Fibroblast of skin of right quadriceps (primary cell): ENCODE measurements around the gene SLC25A6.
"Not testable (repeated sequence)": the region's sequence is repeated elsewhere in the genome, so short reads cannot be mapped to it uniquely, and the experiment has no call there.

Experiments
- DNase-seq: peaks from one replicate; pipeline ENCODE4 v3.0.0-alpha.2; 2013

Gene SLC25A6

DNA sequence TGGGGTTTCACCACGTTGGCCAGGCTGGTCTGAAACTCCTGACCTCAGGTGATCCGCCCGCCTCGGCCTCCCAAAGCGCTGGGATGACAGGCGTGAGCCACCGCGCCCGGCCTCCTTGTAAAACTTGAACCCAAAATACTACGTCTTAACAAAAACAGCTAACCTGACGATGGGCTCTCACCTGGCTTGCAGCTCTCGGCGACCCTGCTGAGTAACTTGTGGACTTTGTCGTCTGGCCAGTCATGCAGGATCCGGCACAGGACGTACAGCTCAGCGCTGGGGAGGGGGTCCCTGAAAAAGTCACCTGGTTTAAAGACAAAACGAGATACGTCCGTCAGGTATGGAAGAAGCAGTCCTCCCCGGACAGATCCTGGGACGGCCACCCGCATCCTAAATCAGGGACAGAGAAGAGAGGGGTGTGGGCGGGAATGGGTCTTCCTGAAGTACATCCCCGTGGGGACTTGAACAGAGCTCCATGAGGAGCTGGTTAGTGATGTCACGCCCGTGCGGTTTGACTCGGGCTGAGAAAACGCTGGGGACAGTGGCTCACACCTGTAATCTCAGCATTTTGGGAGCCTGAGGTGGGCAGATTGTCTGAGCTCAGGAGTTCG is 20.7 kb upstream of the SLC25A6 start:
- no peak for DNase-seq

DNA sequence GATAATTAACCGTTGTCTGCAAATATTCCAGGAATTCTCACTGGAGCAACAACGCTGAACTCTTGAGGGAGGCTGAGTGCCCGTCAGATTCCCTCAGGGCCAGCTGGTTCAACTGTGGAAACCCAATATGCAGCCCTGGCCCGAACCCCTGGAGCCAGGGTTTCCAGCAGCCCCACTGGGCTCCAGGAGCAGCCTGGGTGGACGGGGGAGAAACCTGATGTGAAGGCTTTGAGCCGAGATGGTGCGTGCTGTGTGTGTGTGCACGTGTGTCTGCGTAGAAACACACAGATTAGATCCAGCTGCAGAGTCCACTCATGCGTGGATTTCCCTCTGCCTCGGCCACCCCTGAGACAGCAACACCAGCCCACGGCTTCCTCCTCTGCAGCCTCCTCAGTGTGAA is 19.4 kb upstream of the SLC25A6 start:
- DNase-seq = no peak

GRCh38 chrX:1407035-1407434 is 15.1 kb upstream of the SLC25A6 start:
- DNase-seq = no peak

- not testable (repeated sequence) for DNase-seq
Observed at GRCh38 chrX:1405769-1406168, 13.9 kb upstream of the SLC25A6 start.

DNA sequence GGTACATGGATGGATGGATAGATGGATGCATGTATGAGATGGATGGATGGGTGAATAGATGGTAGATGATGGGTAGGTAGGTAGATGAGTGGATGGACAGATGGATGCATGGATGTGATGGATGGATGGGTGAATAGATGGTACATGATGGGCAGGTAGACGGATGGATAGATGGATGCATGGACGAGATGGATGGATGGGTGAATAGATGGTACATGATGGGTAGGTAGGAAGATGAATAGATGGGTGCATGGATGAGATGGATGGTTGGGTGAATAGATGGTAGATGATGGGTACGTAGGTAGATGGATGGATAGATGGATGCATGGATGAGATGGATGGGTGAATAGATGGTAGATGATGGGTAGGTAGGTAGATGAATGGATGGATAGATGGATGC is 12.0 kb upstream of the SLC25A6 start:
- not testable (repeated sequence) for DNase-seq

GRCh38 chrX:1403228-1403627 is 11.3 kb upstream of the SLC25A6 start:
- DNase-seq = no peak

DNA sequence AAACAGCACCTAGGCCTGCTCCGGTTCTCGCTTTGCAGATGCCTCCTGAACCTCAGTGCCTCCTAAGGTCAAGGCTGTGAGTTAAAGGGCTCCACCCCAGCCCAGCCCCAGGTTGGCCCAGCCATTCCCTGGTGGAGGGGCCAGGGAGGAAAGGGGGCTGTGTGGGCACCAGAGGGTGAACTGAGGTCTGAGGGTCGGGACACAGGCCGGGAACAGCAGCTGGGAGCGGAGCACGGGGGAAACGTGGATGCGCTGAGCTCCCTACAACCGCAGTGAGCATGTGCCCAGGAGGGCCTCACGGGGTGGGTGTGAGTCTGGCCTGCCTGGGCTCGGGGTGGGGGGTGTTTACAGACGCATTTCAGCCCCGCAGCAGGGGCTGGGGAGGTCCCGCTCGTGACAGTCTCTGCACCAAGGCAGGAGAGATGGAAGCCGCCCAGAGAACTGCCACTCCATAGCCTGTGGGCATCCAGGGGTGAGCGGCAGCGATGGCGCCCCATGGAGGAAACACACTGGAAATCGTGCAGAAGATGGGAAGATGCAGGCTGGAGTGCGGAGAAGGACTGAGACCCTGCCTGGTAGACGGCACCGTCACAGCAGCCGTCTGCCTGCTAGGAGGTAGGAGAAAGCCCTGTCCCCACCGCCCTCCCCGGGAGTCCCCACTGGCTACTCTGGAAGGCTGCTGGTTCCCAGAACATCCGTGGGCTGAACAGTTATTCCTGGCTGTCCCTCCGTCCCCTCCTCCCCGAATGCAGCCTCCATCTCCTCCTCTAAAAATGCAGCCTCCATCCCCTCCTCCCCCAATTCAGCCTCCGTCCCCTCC is 9.9 kb upstream of the SLC25A6 start:
- no peak for DNase-seq

DNA sequence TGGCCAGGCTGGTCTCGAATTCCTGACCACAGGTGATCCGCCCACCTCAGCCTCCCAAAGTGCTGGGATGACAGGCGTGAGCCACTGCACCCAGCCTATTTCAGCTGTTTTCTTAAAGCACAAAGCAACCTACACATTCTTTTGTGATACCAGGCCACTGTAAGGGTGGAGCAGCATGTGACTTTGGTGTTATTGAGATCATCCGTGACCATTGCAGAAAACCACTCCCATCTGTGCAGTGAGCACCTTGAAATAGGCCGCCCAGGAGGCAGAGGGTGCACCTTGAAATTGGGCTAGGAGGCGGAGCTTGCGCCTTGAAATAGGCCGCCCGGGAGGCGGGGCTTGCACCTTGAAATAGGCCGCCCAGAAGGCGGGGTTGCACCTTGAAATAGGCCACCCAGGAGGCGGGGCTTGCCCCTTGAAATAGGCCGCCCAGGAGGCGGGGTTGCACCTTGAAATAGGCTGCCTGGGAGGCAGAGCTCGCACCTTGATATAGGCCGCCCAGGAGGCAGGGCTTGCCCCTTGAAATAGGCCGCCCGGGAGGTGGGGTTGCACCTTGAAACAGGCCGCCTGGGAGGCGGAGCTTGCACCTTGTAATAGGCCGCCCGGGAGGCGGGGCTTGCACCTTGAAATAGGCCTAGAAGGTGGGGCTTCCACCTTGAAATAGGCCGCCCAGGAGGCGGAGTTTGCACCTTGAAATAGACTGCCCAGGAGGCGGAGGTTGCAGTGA is 9.0 kb upstream of the SLC25A6 start:
- no peak for DNase-seq

- DNase-seq = no peak
Observed at GRCh38 chrX:1400049-1400448, 8.1 kb upstream of the SLC25A6 start.

GRCh38 chrX:1398431-1399340 is 6.8 kb upstream of the SLC25A6 start:
- no peak for DNase-seq

DNA sequence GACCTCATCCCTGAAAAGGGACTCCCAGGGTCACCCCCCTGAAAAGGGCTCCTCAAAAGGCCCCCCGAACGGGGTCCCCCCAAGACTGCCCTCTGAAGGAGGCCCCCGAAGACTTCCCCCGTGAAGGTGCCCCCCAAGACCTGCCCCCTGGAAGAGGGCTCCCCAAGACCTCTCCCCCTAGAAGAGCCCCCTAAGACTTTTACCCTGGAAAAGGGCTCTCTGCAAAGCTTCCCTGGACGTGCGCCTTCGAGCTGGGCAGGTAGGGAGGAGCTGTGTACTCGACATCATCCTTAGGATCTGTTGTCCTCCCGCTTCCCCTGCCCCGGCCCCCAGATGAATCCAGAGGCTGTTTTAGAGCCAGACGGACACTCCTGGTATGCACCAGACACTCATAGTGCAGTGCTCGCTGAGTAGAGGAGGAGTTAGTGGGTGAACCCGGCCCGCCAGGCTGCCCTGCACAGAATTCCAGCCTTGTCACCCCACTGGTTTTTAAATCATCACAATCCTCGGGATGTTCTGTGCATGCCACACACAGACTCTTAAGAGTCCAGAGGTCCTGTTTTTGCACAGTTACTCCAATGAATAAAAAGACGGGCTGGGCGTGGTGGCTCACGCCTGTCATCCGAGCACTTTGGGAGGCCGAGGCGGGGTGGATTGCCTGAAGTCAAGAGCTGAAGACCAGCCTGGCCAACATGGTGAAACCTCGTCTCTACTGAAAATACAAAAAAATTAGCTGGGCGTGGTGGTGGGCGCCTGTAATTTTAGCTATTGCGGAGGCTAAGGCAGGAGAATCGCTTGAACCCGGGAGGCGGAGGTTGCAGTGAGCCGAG is 5.7 kb upstream of the SLC25A6 start:
- no peak for DNase-seq

DNA sequence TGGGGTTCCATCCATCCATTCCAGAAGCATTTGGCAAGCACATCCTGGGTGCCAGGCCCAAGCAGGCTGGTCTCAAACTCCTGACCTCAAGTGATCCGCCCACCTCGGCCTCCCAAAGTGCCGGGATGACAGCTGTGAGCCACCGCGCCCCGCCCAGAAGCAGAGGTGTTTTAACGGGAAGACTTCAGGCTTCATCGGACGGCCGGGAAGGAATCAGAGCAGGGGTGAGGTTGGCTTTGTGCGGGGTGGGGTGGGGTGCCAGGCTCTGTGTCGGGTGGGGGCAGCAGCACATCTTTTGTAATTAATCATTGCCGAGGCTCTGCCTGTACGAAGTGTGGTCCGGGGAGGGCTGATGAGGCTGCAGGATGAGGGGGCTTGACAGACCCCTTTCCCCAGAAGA is 5.1 kb upstream of the SLC25A6 start:
- no peak for DNase-seq

- DNase-seq = no peak
Observed at GRCh38 chrX:1395646-1396216, 3.8 kb upstream of the SLC25A6 start.

DNA sequence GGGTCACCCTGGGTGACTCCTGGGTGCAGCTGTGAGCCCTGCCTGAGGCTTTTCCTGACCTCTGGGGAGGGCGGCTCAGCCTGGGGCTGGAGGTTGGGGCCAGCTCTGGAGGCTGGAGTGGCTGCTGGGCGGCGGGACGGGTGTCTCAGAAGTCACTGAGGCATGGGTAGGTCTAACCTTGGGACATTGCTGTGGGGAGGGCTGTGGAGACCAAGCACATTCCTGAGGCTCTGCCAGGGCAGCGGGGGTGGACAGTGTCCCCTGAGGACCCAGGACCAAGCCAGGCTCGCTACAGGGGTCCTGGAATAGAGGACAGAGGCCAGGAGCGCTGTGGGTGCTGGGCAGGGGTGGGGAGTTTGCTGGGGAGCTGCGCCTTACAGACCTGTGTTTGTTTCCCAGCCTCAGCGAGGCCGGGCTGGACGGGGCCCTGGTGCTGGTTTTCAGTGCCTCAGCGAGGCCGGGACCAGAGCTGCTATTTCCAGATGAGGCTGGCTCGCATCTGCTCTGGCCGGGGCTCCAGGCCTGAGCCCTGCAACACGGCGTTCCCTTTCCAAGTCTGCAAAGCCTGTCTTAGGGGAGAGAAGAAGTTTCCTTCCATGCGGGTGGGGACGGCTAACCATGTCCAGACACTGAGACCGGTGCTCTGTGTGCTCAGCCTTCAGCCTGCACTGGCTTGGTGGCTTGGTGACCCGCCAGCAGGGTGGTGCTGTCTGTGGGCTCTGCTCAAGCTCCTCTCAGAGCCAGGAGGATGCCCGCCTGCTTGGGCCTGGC is 3.0 kb upstream of the SLC25A6 start:
- DNase-seq = no peak

DNA sequence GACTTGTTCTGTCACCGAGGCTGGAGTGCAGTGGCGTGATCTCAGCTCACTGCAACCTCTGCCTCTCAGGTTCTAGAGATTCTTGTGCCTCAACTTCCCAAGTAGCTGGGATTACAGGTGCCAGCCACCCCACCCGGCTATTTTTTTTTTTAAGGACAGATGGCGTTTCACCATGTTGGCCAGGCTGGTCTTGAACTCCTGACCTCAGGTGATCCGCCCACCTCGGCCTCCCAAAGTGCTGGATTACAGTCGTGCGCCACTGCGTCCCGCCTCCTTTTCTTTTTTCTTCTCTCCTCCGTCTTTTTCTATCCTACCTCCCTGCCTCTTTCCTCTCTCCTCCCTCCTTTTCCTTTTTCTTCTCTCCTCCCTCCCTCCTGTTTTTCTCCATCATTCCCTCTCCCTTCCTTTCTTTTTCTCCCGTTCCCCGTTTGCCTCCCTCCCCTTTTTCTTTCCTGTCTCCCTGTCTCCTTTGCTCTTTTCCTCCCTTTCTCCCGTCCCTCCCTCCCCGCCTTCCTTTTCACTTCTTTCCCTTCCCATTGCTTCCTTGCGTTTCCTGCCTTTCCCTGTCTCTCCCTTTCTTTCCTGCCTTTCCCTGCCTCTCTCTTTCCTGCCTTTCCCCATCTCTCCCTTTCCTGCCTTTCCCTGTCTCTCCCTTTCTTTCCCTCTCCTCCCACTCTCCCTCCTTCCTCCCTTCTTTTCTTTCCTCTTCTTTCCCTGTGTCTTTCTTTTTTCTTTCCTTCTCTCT is 2.1 kb upstream of the SLC25A6 start:
- DNase-seq = no peak

- DNase-seq = peak; percentile 78
Observed at GRCh38 chrX:1392376-1393068, 609 bp upstream of the SLC25A6 start.

DNA sequence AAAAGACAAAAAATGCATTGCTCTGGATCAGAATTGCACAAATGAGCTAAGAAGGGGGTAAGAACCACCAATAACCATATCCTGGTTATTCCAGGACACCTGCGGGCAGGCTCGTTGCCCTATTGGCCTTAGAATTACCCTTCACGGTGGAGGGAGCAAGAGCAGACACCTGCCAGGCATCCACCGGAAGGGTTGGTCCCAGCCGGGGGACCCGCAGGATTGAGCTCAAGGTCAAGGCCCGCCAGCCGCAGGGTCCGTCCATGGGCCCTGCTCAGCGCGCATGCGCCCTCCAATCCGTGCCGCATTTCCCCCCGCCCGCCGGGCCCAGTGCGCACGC is 575 bp downstream of the SLC25A6 start:
- DNase-seq = no peak

DNA sequence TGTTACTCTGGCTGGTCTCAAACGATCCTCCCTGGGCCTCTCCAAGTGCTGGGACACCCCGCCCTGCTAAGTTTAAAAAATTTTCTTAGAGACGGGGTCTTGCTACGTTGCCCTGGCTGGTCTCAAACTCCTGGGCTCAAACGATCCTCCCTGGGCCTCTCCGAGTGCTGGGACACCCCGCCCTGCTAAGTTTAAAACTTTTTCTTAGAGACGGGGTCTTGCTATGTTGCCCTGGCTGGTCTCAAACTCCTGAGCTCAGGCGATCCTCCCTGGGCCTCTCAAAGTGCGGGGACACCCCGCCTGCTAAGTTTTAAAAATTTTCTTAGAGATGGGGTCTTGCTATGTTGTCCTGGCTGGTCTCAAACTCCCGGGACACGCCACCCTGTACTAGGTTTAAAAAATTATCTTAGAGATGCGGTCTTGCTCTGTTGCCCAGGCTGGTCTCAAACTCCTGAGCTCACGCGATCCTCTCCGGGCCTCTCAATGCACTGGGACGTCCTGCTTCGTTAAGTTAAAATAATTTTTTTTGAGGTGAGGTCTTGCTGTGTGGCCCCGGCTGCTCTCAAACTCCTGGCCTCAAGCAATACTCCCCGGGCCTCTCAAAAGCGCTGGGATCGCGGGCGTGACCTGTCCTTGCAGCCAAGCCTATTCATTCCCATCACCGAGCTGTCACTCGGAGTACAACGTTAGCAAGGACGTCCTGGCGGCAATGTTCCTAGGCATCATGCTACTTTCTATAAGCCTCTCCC is 1.1 kb downstream of the SLC25A6 start:
- no peak for DNase-seq

- DNase-seq = no peak
Observed at GRCh38 chrX:1389993-1390285, 2.0 kb downstream of the SLC25A6 start.
